Measurements from ENCODE around the gene KIF5C. TPM values are rescaled to one million over a fixed set of nuclear protein-coding genes. Genes with fewer than 3 reads are reported as not detected.

Gene KIF5C
- total RNA-seq, 2 experiments from 2014 or later = 8.1 to 22.2 TPM

DNA sequence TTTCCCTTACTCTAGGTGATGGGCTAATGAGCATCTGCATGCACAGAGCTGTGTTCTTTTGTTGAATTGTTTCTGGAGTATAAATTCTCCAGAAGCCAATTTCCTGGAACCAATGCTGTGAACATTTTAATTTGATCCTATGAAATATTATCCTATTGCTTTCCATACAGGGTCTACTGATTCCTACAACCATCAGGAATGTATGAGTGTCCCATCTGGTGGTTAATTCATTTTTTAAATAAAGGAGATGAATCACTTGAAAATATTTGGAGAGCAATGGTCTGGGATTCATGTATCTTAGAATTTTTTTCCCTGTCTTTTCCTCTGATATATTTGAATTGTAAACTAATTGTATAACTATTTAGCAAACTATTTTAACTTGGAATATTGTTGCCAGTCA lies 14.0 kb downstream of the KIF5C start:
- H2AFZ ChIP-seq (ENCODE audit: low read length) = no peak overlapping the region
- ChIA-PET CTCF (ENCODE audit: unreplicated experiment) (no interaction called here), POLR2A (interaction anchor here (0.6 kb wide), 1 partner anchor 190 kb away, joined by 4 read pairs; no protein-coding TSS in a partner anchor)
- DNase-seq (ENCODE audit: low spot score) = no peak
- peaks cover 8% of the 10 kb centered on the region for H3K9me3 ChIP-seq (ENCODE audit: low read length)
- no TSS peak for BruUV-seq (replicated peaks)
- H3K4me2 ChIP-seq (ENCODE audit: low read length) = no peak overlapping the region
- H3K9me2 ChIP-seq (ENCODE audit: insufficient read depth, low read length) = no peaks in the 10 kb centered on the region
- 0 out of 2 replicates have a peak, but pooled peaks cover under 1% of the 10 kb centered on the region for H4K20me1 ChIP-seq (ENCODE audit: insufficient read depth, low read length)
- no peaks in the 10 kb centered on the region for H3K4me1 ChIP-seq (ENCODE audit: insufficient read depth, low read length, poor library complexity, severe bottlenecking)
- H3K79me2 ChIP-seq (ENCODE audit: insufficient read depth, low read depth, low read length) = no peaks in the 10 kb centered on the region
- no peak for TF ChIP-seq EZH2phosphoT487 (IDR thresholded peaks at IDR 0.05; ENCODE audit: borderline replicate concordance, low read depth, low read length)
- TF ChIP-seq, protein P1, sequence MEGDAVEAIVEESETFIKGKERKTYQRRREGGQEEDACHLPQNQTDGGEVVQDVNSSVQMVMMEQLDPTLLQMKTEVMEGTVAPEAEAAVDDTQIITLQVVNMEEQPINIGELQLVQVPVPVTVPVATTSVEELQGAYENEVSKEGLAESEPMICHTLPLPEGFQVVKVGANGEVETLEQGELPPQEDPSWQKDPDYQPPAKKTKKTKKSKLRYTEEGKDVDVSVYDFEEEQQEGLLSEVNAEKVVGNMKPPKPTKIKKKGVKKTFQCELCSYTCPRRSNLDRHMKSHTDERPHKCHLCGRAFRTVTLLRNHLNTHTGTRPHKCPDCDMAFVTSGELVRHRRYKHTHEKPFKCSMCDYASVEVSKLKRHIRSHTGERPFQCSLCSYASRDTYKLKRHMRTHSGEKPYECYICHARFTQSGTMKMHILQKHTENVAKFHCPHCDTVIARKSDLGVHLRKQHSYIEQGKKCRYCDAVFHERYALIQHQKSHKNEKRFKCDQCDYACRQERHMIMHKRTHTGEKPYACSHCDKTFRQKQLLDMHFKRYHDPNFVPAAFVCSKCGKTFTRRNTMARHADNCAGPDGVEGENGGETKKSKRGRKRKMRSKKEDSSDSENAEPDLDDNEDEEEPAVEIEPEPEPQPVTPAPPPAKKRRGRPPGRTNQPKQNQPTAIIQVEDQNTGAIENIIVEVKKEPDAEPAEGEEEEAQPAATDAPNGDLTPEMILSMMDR (conservative IDR thresholded peaks at IDR 0.05; ENCODE audit: low read length) = no peak
- intact Hi-C loops (cut with micrococcal nuclease; ENCODE audit: unreplicated experiment) = no loop called here
- no peak overlapping the region for H3K27ac ChIP-seq (ENCODE audit: low read depth, low read length, poor library complexity, severe bottlenecking)
- no peak overlapping the region for H3K4me3 ChIP-seq (ENCODE audit: low read depth, low read length, poor library complexity, severe bottlenecking)
- no peaks in the 10 kb centered on the region; the same call in 1 of the 2 replicates for H3K36me3 ChIP-seq (ENCODE audit: insufficient read depth, low read length)

DNA sequence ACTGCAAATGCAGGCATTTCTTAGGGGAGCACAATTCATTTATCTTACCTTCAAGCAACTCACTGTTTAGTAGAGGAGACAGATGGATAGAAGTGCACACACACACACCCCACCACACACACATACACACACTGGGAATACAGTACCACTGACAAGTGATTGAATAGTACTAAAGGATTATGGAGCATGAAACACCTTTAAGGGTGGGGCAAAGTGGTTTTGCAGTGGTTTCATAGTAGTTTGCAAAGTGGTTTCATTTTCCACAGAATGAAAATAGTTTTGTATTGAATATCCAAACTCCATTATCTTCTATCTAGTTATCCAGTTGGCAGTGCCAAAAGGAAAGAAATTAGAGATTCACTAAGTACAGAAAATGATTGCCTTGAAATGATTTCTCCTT lies 18.9 kb downstream of the KIF5C start:
- intact Hi-C loops (cut with micrococcal nuclease; ENCODE audit: unreplicated experiment) = no loop called here
- ChIA-PET CTCF (ENCODE audit: unreplicated experiment) (no interaction called here), POLR2A (interaction anchor here (1.2 kb wide), 1 partner anchor 692 kb away, joined by 4 read pairs; no protein-coding TSS in a partner anchor)
- no peaks in the 10 kb centered on the region for H3K79me2 ChIP-seq (ENCODE audit: insufficient read depth, low read depth, low read length)
- peaks cover 8% of the 10 kb centered on the region for H3K9me3 ChIP-seq (ENCODE audit: low read length)
- TF ChIP-seq, protein P1 (conservative IDR thresholded peaks at IDR 0.05; ENCODE audit: low read length) = no peak
- TF ChIP-seq EZH2phosphoT487 (IDR thresholded peaks at IDR 0.05; ENCODE audit: borderline replicate concordance, low read depth, low read length) = no peak
- no peak overlapping the region for H3K27ac ChIP-seq (ENCODE audit: low read depth, low read length, poor library complexity, severe bottlenecking)
- no peaks in the 10 kb centered on the region; the same call in 1 of the 2 replicates for H3K36me3 ChIP-seq (ENCODE audit: insufficient read depth, low read length)
- H2AFZ ChIP-seq (ENCODE audit: low read length) = no peak overlapping the region
- H3K9me2 ChIP-seq (ENCODE audit: insufficient read depth, low read length) = no peaks in the 10 kb centered on the region
- DNase-seq (ENCODE audit: low spot score) = no peak
- no TSS peak for BruUV-seq (replicated peaks)
- H3K4me1 ChIP-seq (ENCODE audit: insufficient read depth, low read length, poor library complexity, severe bottlenecking) = no peaks in the 10 kb centered on the region
- H3K4me3 ChIP-seq (ENCODE audit: low read depth, low read length, poor library complexity, severe bottlenecking) = no peak overlapping the region
- no peaks in the 10 kb centered on the region for H4K20me1 ChIP-seq (ENCODE audit: insufficient read depth, low read length)
- H3K4me2 ChIP-seq (ENCODE audit: low read length) = no peak overlapping the region

DNA sequence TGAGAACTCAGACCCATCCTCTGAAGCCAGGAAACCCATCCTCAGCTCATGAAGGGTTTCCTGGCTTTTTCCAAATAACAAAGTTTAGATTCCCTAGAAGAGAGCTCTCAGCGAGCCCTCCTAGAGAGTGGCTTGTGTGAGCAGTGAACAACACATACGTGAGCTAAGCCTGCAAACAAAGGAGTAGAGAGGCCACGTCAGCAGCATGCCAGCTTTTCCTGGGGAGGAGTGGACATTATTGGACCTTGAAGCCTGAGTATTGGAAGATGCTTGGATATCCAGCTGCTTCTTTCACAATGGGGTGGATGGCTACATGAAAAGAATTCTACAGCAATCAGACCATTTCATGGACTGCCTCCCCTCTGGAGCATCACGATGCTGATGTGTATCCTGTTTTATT lies 21.1 kb downstream of the KIF5C start:
- H3K4me2 ChIP-seq (ENCODE audit: low read length) = no peak overlapping the region
- no peak overlapping the region for H3K27ac ChIP-seq (ENCODE audit: low read depth, low read length, poor library complexity, severe bottlenecking)
- POLR2A ChIA-PET = interaction anchor here (0.5 kb wide), 1 partner anchor 1118 kb away, joined by 3 read pairs; no protein-coding TSS in a partner anchor
- TF ChIP-seq EZH2phosphoT487 (IDR thresholded peaks at IDR 0.05; ENCODE audit: borderline replicate concordance, low read depth, low read length) = no peak
- TF ChIP-seq, protein P1 (conservative IDR thresholded peaks at IDR 0.05; ENCODE audit: low read length) = no peak
- H3K4me1 ChIP-seq (ENCODE audit: insufficient read depth, low read length, poor library complexity, severe bottlenecking) = peaks cover 16% of the 10 kb centered on the region
- CTCF ChIA-PET (ENCODE audit: unreplicated experiment) = no interaction called here
- H3K36me3 ChIP-seq (ENCODE audit: insufficient read depth, low read length) = no peaks in the 10 kb centered on the region; the same call in 1 of the 2 replicates
- intact Hi-C loops (cut with micrococcal nuclease; ENCODE audit: unreplicated experiment) = no loop called here
- H3K9me3 ChIP-seq (ENCODE audit: low read length) = peaks cover 8% of the 10 kb centered on the region
- no peaks in the 10 kb centered on the region for H3K79me2 ChIP-seq (ENCODE audit: insufficient read depth, low read depth, low read length)
- no peaks in the 10 kb centered on the region for H3K9me2 ChIP-seq (ENCODE audit: insufficient read depth, low read length)
- no TSS peak for BruUV-seq (replicated peaks)
- H4K20me1 ChIP-seq (ENCODE audit: insufficient read depth, low read length) = no peaks in the 10 kb centered on the region
- no peak for DNase-seq (ENCODE audit: low spot score)
- no peak overlapping the region for H3K4me3 ChIP-seq (ENCODE audit: low read depth, low read length, poor library complexity, severe bottlenecking)
- no peak overlapping the region for H2AFZ ChIP-seq (ENCODE audit: low read length)

Measured in OCI-LY7 (cell line).